Measurements from ENCODE around the gene WWTR1. TPM values are rescaled to one million over a fixed set of nuclear protein-coding genes. Genes with fewer than 3 reads are reported as not detected.

The WWTR1 gene
- total RNA-seq, 1 experiment from 2014 or later, result 79.7 TPM

DNA sequence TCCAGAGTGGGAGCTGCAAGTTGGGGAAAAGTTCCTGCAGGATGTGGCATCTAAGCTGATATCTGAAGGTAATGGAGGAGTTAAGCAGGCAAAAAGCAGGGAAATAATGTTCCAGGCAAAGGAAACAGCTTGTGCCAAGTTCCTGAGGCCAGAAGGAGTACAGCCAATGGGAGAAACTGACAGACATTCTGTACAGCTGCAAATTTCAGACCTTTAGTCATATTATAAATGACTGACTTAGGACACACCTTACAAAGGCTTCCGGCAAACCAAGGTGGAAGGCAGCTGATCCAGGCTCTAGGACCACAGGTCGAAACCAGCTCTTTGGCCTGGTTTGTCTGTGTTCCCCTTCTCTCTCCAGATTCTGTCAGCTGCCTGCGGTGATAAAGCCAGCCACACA lies 9.3 kb downstream of the WWTR1 start:
- POLR2A ChIA-PET (ENCODE audit: unreplicated experiment), result interaction anchor here (1.1 kb wide), 1 partner anchor 67 kb away, joined by 4 read pairs; no protein-coding TSS in a partner anchor
- Histone ChIP-seq H3K27me3 (ENCODE audit: low read length) (no peaks in the 10 kb centered on the region), H3F3A (ENCODE audit: low read length, unreplicated experiment) (no peaks in the 10 kb centered on the region), H3K9me3 (ENCODE audit: low read length) (no peaks in the 10 kb centered on the region), H2AFZ (ENCODE audit: low read length) (no peak overlapping the region), H3K4me3 (ENCODE audit: low read length) (no peak overlapping the region), H3K79me2 (ENCODE audit: low read length) (peaks cover 95% of the 10 kb centered on the region), H3K4me1 (ENCODE audit: insufficient read depth, low read length) (peaks cover 24% of the 10 kb centered on the region), H3K36me3 (ENCODE audit: low read depth, low read length) (peaks cover 76% of the 10 kb centered on the region), H3K27ac (ENCODE audit: low read length) (no peak overlapping the region), H4K20me1 (ENCODE audit: low read length) (peaks cover 38% of the 10 kb centered on the region), H3K9ac (ENCODE audit: low read length) (no peak overlapping the region), H3K4me2 (ENCODE audit: low read length) (no peak overlapping the region), H3K9me2 (replicated peaks; ENCODE audit: low read length) (no peaks in the 10 kb centered on the region)
- ATAC-seq (no peak), DNase-seq (no peak)
- TF ChIP-seq EZH2phosphoT487 (IDR thresholded peaks at IDR 0.05; ENCODE audit: borderline replicate concordance, low read length) (no peak), EZH2 (IDR thresholded peaks at IDR 0.05; ENCODE audit: low read length, unreplicated experiment) (no peak)
- CTCF ChIA-PET, result no interaction called here
- intact Hi-C loops (cut with micrococcal nuclease), result no loop called here
- BruUV-seq (replicated peaks), result no TSS peak

DNA sequence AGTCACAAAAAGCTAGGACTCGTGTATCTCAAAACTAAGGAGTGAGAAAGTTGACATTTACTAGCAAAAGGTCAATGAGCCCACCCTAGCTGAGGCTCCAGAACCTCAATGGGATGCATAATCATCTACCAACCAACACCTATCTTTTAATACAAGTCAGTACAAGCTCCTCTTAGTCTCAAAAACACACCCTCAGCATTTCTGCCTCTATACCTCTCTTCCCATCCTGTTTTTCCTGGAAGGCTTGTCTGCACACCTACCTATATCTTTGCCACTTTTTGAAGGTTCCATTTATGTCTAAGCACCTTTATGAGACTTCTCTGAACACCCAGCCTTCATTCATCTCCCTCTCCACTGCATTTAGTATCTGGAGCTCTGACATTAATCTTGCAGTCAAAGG lies 10.0 kb downstream of the WWTR1 start:
- Histone ChIP-seq H2AFZ (ENCODE audit: low read length) (no peak overlapping the region), H3K27ac (ENCODE audit: low read length) (no peak overlapping the region), H3K36me3 (ENCODE audit: low read depth, low read length) (peaks cover 73% of the 10 kb centered on the region), H3K4me3 (ENCODE audit: low read length) (no peak overlapping the region), H3K4me2 (ENCODE audit: low read length) (no peak overlapping the region), H3K9me2 (replicated peaks; ENCODE audit: low read length) (no peaks in the 10 kb centered on the region), H3K27me3 (ENCODE audit: low read length) (no peaks in the 10 kb centered on the region), H3K9me3 (ENCODE audit: low read length) (no peaks in the 10 kb centered on the region), H3K9ac (ENCODE audit: low read length) (no peak overlapping the region), H4K20me1 (ENCODE audit: low read length) (peaks cover 35% of the 10 kb centered on the region; the same call in 1 of the 2 replicates), H3K79me2 (ENCODE audit: low read length) (peaks cover 95% of the 10 kb centered on the region), H3F3A (ENCODE audit: low read length, unreplicated experiment) (no peaks in the 10 kb centered on the region), H3K4me1 (ENCODE audit: insufficient read depth, low read length) (peaks cover 17% of the 10 kb centered on the region)
- no peak for DNase-seq
- ChIA-PET CTCF (no interaction called here), POLR2A (ENCODE audit: unreplicated experiment) (interaction anchor here (0.7 kb wide), 1 partner anchor 9 kb away, joined by 3 read pairs; no protein-coding TSS in a partner anchor)
- ATAC-seq, result no peak
- no TSS peak for BruUV-seq (replicated peaks)
- TF ChIP-seq EZH2phosphoT487 (IDR thresholded peaks at IDR 0.05; ENCODE audit: borderline replicate concordance, low read length) (no peak), EZH2 (IDR thresholded peaks at IDR 0.05; ENCODE audit: low read length, unreplicated experiment) (no peak)
- TF ChIP-seq, protein P1, sequence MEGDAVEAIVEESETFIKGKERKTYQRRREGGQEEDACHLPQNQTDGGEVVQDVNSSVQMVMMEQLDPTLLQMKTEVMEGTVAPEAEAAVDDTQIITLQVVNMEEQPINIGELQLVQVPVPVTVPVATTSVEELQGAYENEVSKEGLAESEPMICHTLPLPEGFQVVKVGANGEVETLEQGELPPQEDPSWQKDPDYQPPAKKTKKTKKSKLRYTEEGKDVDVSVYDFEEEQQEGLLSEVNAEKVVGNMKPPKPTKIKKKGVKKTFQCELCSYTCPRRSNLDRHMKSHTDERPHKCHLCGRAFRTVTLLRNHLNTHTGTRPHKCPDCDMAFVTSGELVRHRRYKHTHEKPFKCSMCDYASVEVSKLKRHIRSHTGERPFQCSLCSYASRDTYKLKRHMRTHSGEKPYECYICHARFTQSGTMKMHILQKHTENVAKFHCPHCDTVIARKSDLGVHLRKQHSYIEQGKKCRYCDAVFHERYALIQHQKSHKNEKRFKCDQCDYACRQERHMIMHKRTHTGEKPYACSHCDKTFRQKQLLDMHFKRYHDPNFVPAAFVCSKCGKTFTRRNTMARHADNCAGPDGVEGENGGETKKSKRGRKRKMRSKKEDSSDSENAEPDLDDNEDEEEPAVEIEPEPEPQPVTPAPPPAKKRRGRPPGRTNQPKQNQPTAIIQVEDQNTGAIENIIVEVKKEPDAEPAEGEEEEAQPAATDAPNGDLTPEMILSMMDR (conservative IDR thresholded peaks at IDR 0.05; ENCODE audit: low read depth, low read length), result no peak
- intact Hi-C loops (cut with micrococcal nuclease), result no loop called here

DNA sequence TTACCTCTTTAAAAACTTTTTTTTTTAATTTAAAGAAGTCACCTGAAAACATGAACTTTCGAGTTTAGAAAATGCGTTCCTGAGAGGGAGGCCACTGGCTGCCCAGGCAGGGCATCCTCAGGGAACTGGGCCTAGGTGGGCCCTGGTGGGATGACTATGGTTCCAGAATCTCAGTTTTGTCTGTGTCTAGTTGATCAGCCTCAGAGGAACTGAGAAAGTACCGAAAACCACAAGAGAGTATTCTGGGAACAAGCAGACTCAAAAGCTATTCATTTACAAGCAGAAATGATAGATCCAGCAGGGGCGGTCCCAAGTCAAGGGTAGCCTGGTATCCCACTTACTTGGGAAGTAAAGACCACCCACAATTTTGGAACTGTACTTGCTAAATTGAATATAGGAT lies 10.5 kb downstream of the WWTR1 start:
- Histone ChIP-seq H3K4me1 (ENCODE audit: insufficient read depth, low read length) (peaks cover 17% of the 10 kb centered on the region), H3K9me2 (replicated peaks; ENCODE audit: low read length) (no peaks in the 10 kb centered on the region), H3K27ac (ENCODE audit: low read length) (no peak overlapping the region), H3K36me3 (ENCODE audit: low read depth, low read length) (peaks cover 71% of the 10 kb centered on the region), H3K4me2 (ENCODE audit: low read length) (no peak overlapping the region), H3F3A (ENCODE audit: low read length, unreplicated experiment) (no peaks in the 10 kb centered on the region), H3K27me3 (ENCODE audit: low read length) (no peaks in the 10 kb centered on the region), H3K4me3 (ENCODE audit: low read length) (no peak overlapping the region), H4K20me1 (ENCODE audit: low read length) (peaks cover 33% of the 10 kb centered on the region; the same call in 1 of the 2 replicates), H3K79me2 (ENCODE audit: low read length) (peaks cover 95% of the 10 kb centered on the region), H3K9ac (ENCODE audit: low read length) (no peak overlapping the region), H2AFZ (ENCODE audit: low read length) (no peak overlapping the region), H3K9me3 (ENCODE audit: low read length) (no peaks in the 10 kb centered on the region)
- DNase-seq (no peak), ATAC-seq (no peak)
- intact Hi-C loops (cut with micrococcal nuclease), result no loop called here
- ChIA-PET CTCF (no interaction called here), POLR2A (ENCODE audit: unreplicated experiment) (no interaction called here)
- BruUV-seq (replicated peaks), result no TSS peak
- TF ChIP-seq EZH2 (IDR thresholded peaks at IDR 0.05; ENCODE audit: low read length, unreplicated experiment) (no peak), EZH2phosphoT487 (IDR thresholded peaks at IDR 0.05; ENCODE audit: borderline replicate concordance, low read length) (no peak)
- TF ChIP-seq, protein P1 (conservative IDR thresholded peaks at IDR 0.05; ENCODE audit: low read depth, low read length), result no peak

Measured in PC-3 (cell line).